Omental fat pad (tissue), 4 donors: ENCODE data around the gene NR2F1. TPM values are rescaled to one million over a fixed set of nuclear protein-coding genes. Genes with fewer than 3 reads are reported as not detected.
A peak's percentile ranks its signal among the peaks of the same experiment; 100 is the strongest.

Experiments
- ATAC-seq: fragments of 150-250 bp; one replicate; pipeline ENCODE4 v1.9.1; 2016; ENCODE audit warnings: mild to moderate bottlenecking, moderate library complexity; ENCODE audit not compliant: low FRiP score
- DNase-seq: peaks from one replicate; pipeline ENCODE4 v3.0.0-alpha.2; 2019; ENCODE audit warnings: low spot score
- total RNA-seq, 4 donors: library from RNA; depleted of rRNA; stranded (reverse); fragments of >200 nt; gene quantifications; one replicate each; pipeline ENCODE4 v1.1.0, GENCODE V29; 2016
- TF ChIP-seq, protein P1 (sequence below), 3 donors: fragments of 450-650 bp; IDR thresholded peaks; one replicate each; pipeline ENCODE4 v1.5.1; 2016 to 2017; ENCODE audit warnings: antibody characterized with exemption in 3 of 3, mild to moderate bottlenecking in 3 of 3, moderate library complexity in 2 of 3

Gene NR2F1
- total RNA-seq, 4 donors from 2014 or later, result 15.6 to 117 (median 68.3) TPM

DNA sequence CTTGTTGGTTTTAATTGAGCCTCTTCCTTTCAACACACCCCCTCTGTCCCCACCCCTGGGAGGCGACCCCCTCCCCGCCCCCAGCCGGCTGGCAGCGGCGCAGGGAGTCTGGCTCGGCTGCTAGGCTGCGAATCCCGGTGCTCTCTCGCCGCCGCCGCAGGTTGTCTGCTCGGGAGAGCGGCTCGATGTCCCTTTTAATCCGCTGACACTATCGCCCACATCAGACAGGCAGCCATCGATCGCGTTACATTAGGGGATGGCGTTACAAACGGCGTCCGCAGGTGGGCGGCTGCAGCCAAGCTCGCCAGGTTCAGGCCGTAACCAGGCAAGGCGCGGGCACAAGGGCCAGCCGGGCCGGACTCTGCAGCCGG, 3.3 kb upstream of the NR2F1 start:
- TF ChIP-seq, protein P1, sequence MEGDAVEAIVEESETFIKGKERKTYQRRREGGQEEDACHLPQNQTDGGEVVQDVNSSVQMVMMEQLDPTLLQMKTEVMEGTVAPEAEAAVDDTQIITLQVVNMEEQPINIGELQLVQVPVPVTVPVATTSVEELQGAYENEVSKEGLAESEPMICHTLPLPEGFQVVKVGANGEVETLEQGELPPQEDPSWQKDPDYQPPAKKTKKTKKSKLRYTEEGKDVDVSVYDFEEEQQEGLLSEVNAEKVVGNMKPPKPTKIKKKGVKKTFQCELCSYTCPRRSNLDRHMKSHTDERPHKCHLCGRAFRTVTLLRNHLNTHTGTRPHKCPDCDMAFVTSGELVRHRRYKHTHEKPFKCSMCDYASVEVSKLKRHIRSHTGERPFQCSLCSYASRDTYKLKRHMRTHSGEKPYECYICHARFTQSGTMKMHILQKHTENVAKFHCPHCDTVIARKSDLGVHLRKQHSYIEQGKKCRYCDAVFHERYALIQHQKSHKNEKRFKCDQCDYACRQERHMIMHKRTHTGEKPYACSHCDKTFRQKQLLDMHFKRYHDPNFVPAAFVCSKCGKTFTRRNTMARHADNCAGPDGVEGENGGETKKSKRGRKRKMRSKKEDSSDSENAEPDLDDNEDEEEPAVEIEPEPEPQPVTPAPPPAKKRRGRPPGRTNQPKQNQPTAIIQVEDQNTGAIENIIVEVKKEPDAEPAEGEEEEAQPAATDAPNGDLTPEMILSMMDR (IDR thresholded peaks at IDR 0.05), result no peak
- ATAC-seq, result peak; percentile 2

DNA sequence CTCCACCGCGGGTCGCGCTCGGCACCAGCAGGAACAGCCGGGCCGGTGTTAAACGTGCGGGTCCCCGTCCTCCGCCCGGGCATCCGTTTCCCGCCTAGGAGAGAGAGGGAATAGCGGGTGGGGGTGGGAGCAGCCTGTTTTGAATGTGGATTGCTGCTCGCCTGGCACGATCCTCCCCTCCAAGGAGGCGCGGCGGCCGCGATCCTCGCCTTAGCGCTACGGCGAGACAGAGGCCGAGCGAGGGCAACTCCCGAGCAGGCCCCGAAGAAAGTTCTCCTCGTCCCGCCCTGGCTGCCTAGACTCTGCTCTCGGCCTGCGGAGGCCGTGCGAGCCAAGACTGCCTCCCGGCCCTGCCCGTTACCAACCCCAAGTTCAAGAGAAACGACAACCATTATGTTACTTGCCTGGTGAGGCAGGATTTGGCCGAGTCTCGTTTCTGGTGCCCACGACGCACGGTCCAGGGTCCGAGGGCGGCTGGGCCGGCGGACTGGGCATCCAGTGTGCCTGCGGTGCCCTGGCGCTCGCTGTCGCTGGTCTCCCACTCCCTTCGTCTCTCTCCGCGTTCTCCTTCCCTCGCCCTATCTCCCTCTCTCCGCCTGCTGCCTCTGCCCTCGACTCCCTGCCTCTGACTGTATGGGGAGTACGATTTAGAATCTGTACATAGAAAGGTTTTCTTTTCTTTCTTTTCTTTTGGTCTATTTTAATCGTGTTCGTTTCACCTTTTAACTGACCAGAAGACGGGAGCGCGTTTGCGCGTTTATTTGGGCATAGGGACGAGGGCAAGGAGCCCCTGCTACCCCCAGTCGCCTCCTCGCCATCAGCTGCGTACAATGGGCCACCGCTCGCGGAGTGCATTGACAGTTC, 2.7 kb upstream of the NR2F1 start:
- DNase-seq (no peak), ATAC-seq (peak; percentile 10)
- TF ChIP-seq, protein P1 (IDR thresholded peaks at IDR 0.05), result no peak

More for the DNA sequence above, 3.3 kb upstream of the NR2F1 start:
- DNase-seq, result no peak

DNA sequence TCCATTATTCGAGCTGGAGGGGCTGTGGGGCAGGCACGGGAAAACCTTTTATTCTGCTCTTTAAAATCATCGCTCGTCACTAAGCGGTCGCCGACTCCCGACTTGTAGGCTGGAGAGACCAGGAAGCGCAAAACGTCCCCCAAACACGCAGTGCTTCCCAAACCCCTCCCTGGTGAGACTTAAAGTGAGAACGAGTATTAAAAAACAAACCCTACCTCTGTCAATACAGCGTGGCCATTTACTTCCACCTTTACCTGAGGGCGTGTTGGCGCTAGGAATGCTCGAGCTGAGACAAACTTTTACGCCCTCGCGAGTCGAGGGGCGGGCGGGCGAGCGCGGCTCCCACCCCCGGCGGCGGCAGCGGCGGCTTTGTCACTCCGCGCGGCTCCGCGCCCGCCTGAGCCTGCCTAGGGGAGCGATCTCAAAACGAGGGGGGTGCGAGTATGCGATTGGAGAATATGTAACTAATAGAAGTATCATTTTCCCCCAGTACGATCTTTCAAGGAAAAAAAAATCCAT, 2.0 kb upstream of the NR2F1 start, which contains the start of gene NR2F1-AS1:
TSS of gene NR2F1-AS1 (minus strand) at position 293 of the 519 bp plus-strand sequence.
- TF ChIP-seq, protein P1 (IDR thresholded peaks at IDR 0.05), result no peak
- DNase-seq, result no peak
- peak; percentile 3 for ATAC-seq

DNA sequence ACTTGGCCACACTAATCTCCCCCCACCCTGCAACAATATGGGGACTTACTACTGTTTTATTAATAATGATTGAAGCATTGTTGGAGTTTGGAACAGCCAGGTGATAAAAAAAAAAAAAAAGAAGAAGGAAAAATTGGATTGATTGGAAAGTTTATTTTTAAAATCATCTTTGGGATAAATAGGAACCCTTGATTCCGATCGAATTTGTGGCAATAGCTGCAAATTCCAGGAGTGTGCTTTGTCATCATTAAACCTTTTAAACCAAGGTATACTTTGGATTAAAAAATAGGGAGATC, 907 bp upstream of the NR2F1 start:
- ATAC-seq (no peak), DNase-seq (no peak)
- TF ChIP-seq, protein P1 (IDR thresholded peaks at IDR 0.05), result no peak

DNA sequence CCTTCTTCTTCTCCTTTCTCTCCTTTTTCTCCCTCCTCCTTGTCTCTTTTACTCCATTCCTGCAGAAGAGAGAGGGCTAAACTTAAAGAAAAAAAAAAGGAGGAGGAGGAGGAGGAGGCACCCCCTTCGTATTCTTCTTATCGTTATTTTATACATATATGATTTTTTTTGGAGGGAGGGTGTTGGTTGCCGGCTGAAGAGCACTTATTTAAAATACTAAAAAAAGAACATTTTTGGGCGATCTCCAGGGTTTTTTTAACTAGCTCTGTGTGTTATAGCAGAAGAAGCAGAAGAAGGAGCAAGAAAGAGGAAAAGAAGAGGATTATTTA, 381 bp downstream of the NR2F1 start:
- no peak for DNase-seq
- ATAC-seq, result no peak
- TF ChIP-seq, protein P1 (IDR thresholded peaks at IDR 0.05), result no peak

DNA sequence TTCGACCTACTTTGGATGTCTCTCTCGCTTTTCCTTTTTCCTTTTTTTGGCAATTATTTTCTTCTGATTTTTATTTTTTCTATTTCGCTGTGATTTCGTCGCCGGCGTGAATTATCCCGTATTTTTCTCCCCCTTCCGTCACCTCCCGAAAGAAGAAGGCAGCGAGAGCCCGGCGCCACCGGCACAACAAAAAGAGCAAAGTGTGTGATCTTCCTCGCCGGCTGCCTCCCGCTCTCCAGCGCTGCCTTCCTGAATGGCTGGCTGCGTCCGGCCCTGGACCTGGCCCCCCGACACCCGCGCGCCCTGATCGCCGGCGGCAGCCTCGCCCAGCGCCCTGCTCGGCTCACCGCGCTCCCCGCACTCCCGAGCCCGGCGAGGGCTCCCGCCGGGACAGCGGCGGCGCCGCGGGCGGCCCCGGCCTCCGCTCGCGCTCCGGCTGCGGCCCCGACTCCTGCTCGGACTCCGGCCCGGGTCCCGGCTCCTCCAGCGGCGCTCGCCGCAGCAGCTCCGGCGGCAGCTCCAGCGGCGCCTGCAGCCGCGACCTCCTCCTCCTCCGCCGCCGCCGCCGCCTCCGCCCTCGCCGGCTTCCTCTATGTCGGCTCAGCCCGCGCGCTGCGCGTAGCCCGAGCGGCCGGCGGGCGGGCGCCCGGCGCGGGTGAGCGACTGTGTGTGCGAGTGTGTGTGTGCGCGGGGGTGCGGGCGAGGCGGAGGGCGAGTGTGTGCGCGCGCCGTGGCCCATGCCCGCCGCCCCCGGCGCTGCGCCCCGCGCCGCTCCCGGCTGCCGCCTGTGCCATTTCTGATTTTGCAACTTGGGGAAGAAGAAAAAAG, 960 bp downstream of the NR2F1 start:
- ATAC-seq, result no peak
- TF ChIP-seq, protein P1 (IDR thresholded peaks at IDR 0.05), result no peak
- DNase-seq, result no peak
